ENCODE data around the gene GCNA.

DNA sequence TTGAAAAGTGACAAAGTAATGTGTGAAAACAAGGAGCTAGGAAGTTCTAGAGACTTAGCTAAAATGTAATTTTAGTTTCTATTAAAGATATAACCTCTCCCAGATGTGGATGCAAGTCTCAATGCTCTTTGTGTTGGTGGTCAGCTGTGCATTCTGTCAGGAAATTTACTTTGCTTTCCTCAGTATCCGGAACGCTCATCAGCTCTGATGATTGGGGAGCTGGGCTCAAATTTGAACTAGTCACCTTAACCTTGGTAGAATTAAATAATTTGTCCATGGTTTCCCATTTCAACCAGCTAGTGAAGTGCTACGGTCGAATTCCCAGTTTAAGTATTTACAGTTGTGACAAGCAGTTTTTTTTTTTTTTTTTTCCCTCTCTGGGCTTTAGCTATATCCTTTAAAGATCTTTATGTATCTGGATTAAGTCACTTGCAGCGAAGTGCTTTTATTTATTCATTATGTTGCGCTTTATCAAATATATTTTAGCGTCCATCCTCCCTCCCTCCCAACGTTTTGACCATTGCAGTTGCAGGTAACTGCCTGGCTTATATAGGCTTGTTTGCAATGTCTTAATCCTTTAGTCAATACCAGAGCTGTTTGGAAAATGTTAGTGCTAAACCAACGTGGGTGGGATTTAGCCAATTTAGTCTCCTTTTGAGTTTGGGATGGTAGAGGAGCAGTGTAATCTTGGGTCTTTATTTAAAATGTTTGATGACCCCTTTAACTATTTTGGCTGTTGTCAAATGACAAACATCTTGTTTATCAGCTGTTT, 43.3 kb upstream of the GCNA start:
- TF ChIP-seq GATA2 (IDR thresholded peaks at IDR 0.05; ENCODE audit: low read depth, low read length) (no peak), GATA3 (IDR thresholded peaks at IDR 0.05; ENCODE audit: low read depth, low read length) (no peak)
